ENCODE results near the gene ZNF689. TPM values are rescaled to one million over a fixed set of nuclear protein-coding genes. Genes with fewer than 3 reads are reported as not detected.
A peak's percentile ranks its signal among the peaks of the same experiment; 100 is the strongest.

The ZNF689 gene
- total and polyA plus RNA-seq, 12 donors: 2.9 to 12.9 (median 9.1) TPM

DNA sequence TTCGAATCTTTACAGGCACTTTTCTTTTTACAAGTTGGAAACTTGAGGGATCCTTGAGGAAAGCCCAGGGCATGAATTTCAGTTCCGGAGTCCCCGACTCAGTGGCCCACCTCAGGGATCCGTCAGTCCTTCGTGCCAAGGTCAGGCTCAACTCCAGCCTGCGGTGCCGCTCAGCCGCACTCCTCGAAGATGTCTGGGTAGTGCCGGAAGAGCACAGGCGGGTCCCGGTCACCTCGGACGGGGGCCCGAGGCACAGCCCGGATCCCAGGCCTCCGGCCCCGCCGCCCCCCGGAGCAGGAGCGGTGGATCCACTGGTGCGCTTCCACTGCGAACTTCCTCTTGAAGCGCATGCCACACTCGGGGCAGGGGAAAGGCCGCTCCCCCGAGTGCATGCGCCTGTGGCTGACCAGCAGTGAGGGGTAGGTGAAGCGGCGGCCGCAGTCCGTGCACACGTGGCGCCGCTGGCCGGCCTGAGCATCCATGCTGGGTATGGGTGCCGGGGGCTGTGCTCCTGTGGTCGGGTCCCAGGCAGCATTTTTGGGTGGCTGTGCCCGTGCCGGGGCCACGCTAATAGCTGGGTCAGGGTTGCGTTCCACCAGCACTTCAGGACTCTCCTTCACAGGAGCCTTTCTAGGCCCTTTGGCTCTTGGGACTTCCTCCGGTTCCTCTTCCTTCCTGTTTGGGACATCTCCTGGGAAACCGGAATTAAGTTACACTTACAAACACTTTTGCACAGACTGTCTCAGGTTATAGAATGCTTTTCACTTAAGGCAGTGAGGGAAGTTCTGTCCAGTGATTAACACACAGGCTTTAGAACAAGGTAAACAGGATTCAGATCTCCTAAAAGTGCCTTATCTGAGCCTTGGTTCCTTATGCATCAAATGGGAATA, 40.2 kb downstream of the ZNF689 start:
- Histone ChIP-seq H3K27ac (peak overlapping the region in 3 of 5 donors; percentile 23 to 96 (median 49)), H3K4me3 (no peak overlapping the region), H3K4me1 (replicated peaks in 1 of 2) (peaks cover 10 to 32% of the 10 kb centered on the region in 2 donors), H3K9me3 (replicated peaks in 1 of 3) (no peaks in the 10 kb centered on the region), H3K36me3 (replicated peaks in 1 of 2) (no peaks in the 10 kb centered on the region), H3K27me3 (no peaks in the 10 kb centered on the region)
- intact Hi-C loops (cut with DNase I): loop anchor here in 1 of 2 donors (10.0 kb wide), 1 partner anchor 45 kb away; the partner anchor contains the start of gene ZNF689
- DNase-seq: no peak
- 56 to 80% (median 74%) methylated on average over 8 to 44 of the region's 44 CpGs for WGBS, 4 donors
- TF ChIP-seq CTCF (IDR thresholded peaks at IDR 0.05) (no peak), POLR2A (IDR thresholded peaks at IDR 0.05) (no peak)

DNA sequence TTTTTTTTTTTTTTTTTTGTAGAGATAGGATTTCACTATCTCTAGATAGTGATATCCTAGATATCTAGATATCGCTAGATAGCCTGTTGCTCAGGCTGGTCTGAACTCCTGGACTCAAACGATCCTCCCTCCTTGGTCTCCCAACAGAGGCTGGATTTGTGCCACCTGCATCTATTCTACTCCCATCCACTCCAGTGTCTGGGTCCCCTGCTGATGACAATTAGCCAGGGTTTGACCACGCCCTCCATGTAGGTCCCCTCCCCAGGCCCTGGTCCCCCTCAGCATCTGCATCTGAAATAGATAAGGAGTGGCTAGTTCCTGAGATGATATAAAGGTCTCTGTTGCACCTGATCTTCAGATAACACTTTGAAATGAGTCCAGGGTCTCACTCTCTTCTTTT, 40.9 kb downstream of the ZNF689 start:
- Histone ChIP-seq H3K27ac (no peak overlapping the region), H3K27me3 (no peaks in the 10 kb centered on the region), H3K36me3 (replicated peaks in 1 of 2) (no peaks in the 10 kb centered on the region), H3K9me3 (replicated peaks in 1 of 3) (no peaks in the 10 kb centered on the region), H3K4me3 (no peak overlapping the region), H3K4me1 (replicated peaks in 1 of 2) (peaks cover 10 to 32% of the 10 kb centered on the region in 2 donors)
- WGBS, 4 donors: 93 to 97% (median 96%) methylated on average over 3 of the region's 3 CpGs
- TF ChIP-seq CTCF (IDR thresholded peaks at IDR 0.05) (no peak), POLR2A (IDR thresholded peaks at IDR 0.05) (no peak)
- no peak for DNase-seq
- intact Hi-C loops (cut with DNase I): loop anchor here in 1 of 2 donors (10.0 kb wide), 1 partner anchor 46 kb away; the partner anchor contains the start of gene ZNF689

GRCh38 chr16:30567991-30568638, 42.1 kb downstream of the ZNF689 start:
- Histone ChIP-seq H3K9me3 (replicated peaks in 1 of 3) (no peaks in the 10 kb centered on the region), H3K4me3 (no peak overlapping the region), H3K36me3 (replicated peaks in 1 of 2) (no peaks in the 10 kb centered on the region), H3K27me3 (no peaks in the 10 kb centered on the region), H3K27ac (peak overlapping the region in 2 of 5 donors; percentile 32 to 43), H3K4me1 (replicated peaks in 1 of 2) (peaks cover 10 to 32% of the 10 kb centered on the region in 2 donors)
- no peak for TF ChIP-seq CTCF (IDR thresholded peaks at IDR 0.05)
- no peak for TF ChIP-seq POLR2A (IDR thresholded peaks at IDR 0.05)
- DNase-seq: peak in 2 of 7 donors; percentile 43
- 47 to 59% (median 51%) methylated on average over 6 of the region's 6 CpGs for WGBS, 4 donors
- intact Hi-C loops (cut with DNase I): loop anchor here in 1 of 2 donors (10.0 kb wide), 1 partner anchor 47 kb away; the partner anchor contains the start of gene ZNF689

Measured in adrenal gland (tissue), 12 donors.